HG03045 (cell line): Measurements from ENCODE around the gene RFX4.
"Not testable (repeated sequence)": the region's sequence is repeated elsewhere in the genome, so short reads cannot be mapped to it uniquely, and the experiment has no call there.

Experiments
- ATAC-seq: cut with Tn5 transposase; IDR thresholded peaks from one replicate; pipeline ENCODE4 v1.9.1; 2021; ENCODE audit warnings: mild to moderate bottlenecking, moderate library complexity; ENCODE audit not compliant: unreplicated experiment

The RFX4 gene

DNA sequence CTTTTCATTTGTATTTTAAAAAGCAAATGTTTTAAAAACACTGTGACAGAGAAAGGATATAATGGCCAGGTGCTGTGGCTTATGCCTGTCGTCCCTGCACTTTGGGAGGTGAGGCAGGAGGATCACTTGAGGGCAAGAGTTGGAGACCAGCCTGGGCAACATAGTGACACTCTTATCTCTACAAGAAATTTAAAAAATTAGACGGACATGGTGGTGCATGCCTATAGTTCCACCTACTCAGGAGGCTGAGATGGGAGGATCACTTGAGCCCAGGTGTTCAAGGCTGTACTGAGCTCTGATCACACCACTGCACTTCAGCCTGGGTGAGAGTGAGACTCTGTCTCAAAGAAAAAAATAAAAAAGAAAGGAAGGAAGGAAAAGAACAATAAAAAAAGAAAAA is 7.8 kb downstream of the RFX4 start:
- ATAC-seq: no peak

DNA sequence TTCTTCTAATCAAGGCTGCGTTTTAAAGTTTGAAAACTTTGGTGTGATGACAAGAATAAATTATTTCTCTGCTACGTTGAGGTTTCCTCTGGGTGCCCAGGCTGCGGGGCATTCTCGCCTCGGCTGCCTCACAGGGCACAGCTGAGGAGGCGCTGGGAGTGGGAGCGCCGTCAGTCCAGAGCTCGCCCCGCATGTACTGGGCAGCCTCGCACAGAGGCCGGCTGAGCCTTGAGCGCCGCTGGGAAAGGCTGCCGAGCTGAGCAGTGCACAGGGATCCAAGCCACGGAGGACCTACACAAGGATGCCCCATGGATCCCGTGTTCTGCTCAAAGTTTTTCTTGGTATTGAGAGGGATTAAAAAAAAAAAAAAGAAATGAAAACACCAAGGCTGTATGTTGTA is 11.6 kb downstream of the RFX4 start:
- ATAC-seq: no peak

DNA sequence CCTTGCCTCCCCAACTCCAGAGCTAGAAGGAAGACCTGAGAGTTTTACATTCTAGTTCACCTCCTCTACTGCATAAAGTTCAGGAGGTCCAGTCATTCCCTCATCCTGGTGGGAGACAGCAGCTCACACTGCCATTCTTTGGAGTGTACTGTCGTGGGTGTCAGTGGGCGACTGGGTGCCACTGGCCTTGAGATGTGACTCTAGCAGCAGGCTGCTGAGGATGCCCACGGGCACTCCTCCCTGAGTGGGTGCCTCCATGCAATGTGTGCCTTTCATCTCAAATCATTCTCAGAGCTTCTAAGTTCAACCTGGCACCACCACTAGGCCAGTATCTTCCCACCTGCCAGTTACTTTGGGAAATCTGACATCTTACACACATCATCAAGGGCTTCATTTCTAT is 12.5 kb downstream of the RFX4 start:
- no peak for ATAC-seq

DNA sequence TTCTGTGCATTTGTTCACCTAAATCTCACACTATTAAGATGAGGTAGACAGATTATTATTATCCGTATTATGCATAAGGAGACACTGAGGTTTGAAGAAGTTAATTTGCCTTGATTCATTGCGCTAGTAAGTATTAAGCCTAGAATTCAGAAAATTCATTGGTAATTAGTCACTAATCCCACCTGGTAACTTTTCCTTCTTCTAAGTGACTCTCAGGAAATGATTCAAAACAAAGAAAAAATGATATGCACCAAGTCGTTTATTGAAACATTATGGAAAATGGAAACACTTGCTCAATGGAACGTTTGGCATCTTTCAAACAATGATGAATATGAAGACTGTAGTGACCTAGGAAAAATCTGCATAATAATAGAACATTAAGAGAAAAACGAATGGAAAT is 15.2 kb downstream of the RFX4 start:
- no peak for ATAC-seq

DNA sequence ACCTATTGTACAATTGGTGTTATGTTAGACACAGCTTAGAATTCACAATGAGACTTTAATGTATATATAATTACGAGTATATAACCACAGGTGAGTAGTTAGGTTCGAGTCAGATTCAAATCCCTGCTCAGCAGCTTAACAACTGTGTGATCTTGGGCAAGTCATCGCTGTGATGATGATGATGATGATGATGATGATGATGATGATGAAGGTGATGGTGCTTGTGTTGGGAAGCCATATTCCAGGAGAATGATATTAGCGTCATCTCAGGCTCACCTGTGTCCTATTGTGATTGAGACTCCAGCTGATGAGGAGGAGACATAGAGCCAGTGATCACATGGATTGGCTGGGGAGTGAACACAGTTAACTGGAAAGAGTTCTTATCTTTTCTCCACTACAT is 16.5 kb downstream of the RFX4 start:
- ATAC-seq: no peak

DNA sequence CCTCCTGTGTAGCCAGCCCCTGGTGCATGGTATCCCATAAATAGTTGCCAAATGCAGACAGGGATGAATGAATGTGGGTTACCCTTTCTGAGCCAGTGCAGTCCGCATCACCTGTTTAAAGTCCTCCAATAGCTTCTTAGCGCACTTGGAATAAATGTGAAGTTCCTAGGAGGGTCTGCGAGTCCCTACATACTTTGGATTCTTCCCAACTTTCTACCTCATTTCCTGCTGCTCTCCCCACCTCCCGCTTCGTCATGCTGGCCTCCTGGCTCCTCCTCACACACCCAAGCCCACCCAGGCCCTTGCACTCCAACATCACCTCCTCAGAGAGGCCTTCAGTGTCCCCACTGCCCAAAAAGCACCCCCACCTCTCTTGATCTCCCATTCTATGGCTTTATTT is 17.7 kb downstream of the RFX4 start:
- no peak for ATAC-seq

DNA sequence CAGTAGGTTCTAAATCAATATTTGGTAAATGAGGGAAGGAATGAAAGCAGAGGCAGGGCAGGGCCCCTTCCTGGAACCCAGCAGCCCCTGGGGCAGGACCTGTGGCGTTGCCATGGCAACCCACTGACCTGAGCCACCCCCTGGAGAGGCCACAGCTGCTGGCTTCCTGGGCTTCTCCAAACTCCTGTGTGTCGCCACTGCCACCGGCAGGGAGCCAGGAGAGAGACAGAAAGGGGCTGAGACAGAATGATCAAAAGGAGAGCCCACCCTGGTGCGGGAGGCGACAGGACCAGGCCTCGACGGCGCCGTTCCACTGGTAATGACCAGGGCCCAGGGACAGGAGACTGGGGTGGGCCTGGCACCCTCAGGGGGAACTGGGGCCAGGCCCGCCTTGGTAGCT is 18.2 kb downstream of the RFX4 start:
- ATAC-seq: no peak

DNA sequence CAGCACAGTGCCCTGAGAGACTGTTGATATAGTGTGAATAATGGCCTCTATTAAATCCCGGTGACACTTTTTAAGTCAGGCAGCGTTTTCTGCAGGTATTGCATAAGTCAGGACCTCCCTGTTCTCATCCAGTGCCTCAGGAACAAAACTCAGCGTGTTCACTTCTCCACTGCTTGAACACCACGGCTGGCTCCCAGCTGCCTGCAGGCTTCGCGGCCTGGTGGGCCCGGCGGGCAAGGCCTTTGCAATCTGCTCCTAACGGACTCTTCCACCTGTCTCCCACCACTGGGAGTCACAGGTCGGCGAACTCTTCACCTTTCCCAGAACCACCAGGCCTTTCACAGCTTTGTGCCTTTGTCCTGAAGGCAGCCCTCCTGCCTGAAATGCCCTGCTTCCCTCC is 18.7 kb downstream of the RFX4 start:
- no peak for ATAC-seq

DNA sequence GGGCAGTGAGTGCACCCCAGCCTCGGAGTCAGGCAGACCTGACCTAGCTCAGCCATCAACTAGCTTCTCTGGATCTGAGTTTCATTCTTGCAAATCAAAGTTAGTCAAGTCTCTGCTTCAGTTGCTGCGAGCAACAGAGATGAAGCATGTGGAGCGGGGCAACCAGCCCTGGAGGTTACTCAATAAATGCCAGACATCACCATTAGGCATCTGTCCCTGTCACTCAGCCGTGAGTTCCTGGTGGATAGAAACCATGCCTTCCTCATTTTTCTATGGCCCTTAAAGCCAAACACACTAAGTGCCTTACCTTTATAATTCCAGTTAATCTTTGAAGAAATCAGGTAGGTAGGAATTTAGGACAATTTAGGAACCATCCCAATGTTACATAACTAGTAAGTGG is 19.3 kb downstream of the RFX4 start:
- no peak for ATAC-seq

DNA sequence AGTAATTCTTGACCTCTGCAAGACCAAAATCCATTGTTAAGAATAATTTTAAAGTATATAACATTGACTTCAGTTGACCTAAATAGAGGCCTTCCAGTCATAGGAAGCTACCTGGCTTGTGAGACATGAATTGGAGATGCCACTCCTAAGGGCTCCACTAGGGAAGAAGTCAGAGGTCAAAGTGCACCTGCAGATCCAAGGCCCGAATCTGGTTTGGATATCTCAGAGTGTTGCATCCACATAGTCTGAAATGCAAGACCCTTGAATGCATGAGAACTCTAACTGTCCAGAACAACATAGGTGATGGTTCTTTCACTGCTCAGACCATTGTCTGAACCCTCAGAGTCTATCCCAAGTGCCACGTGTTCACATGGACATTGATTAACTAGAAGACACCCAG is 22.4 kb downstream of the RFX4 start:
- no peak for ATAC-seq

DNA sequence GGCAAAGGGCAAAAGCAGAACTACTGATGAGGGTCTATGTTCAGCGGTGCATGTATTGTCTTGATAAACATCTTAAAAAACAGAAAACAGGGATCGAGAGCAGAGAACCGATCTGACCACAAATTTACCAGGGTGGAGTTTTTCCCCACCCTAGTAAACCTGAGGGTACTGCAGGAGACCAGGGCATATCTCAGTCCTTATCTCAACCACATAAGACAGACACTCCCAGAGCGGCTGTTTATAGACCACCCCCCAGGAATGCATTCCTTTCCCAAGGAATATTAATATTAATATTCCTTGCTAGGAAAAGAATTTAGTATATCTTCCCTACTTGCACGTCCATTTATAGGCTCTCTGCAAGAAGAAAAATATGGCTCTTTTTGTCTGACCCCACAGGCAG is 37.8 kb downstream of the RFX4 start:
- not testable (repeated sequence) for ATAC-seq

DNA sequence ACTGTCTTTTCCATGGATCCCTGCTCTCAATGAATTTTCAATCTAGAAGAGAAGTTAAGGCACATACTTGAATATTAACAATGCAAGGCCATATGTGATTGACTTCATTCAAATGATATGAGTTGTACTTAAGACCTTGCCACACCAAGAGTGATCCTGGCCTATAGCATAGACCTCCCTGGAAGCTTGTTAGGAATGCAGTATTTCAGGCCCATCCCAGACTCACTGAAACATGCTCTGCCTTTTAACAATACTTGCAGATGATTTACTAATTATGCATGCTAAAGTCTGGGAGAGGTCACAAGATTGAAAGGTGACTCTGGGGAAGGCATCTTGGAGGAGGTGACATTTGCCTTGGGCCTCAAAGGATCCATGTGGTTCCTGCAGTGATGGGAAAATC is 43.2 kb downstream of the RFX4 start:
- no peak for ATAC-seq

DNA sequence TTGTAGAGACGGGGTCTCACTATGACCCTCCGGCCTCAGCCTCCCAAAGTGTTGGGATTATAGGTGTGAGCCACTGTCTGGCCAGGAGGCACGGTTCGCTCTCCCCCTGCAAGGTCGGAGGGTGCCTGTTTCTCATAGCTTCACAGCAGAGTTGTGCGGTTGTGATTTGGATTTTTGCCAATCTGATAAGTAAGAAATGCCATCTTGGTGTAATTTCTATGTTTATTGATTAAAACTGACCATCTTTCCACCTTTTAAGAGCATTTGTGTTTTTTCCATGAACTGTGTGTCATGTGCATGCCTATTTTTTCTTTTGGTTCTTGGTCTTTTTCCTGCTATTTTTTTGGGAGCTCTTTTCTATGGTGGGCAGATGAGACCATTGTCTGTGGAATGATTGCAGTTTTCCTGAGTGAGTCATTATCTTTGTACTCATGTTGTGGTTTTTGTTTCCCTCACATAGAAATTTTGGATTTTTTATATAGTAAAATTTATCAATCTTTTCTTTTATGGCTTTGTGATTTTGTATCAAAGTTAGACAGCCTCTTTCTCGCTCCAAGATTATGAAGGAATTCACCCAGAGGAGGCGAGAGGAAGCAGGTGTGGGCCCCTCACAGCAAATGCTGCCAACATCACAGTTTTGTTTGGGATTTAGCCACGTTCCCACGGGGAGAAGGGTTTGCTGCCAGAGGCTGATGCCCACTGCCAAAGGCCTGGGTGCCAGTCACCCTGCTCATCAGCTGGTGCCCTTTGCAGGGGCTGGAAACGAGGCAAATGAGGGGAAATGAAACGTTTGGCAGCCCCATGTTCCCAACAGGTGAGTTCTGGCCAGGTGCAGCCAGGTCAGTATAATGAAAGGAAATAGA is 47.2 kb downstream of the RFX4 start:
- no peak for ATAC-seq

DNA sequence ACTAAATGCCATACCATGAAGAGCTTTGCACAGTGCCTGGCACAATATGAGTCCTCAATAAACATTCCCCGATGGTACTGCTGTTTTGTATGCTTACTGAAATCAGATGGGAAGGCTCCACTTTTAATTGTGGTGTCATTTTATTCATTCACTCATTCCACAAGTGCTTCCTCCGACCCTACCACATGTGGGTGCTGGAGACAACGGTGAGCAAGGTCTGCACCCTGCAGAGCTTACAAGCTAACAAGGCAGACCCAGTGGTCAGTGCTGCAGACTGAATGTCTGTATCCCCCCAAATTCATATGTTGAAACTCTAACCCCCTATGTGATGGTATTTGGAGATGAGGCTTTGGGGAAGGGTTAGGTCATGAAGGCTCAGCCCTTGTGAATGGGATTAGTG is 48.3 kb downstream of the RFX4 start:
- ATAC-seq: no peak

DNA sequence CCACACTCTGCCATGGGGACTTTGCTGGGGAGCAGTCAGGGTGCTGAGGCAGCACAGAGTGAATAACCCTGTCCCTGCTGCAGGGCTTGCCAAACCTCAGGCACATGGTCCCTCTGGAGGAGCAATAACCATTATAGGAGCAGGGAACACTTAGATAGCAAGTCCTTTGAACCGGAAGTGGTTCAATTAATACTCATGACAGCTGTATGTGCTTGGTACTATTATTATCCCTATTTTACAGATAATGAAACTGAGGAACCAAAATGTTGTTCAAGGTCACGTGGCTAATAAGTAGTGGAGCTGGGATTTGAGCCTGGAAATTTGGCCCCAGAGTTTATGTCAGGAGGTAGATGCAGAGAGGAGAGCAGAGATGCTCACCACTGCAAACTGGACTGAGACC is 49.0 kb downstream of the RFX4 start:
- ATAC-seq: no peak

DNA sequence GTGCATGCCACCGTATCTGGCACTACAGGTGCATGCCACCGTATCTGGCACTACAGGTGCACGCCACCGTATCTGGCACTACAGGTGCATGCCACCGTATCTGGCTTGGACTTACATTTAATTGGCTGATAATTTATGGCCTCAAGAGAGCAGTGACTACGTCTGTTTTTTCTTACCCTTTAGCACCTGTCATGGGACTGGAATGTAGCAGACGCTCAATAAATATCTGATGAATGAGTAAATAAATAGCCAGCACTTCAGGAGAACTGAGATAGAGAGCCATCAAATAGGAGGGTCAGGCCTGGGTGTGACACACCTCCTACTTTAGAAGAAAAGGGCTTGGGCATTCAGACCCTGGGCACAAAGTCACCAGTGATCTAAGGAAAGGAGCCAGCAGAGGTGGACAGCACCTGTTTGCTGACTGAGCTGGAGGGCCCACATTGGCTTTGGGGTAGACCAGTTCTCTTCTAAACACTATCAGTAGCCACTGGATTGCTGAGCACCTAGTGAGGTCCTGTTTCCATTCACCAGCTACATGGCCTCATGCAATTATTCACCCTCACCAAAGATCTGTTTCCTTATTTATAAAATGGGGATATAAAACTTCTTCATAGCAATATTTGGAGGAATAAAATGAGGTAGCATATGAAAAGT is 50.1 kb downstream of the RFX4 start:
- no peak for ATAC-seq

DNA sequence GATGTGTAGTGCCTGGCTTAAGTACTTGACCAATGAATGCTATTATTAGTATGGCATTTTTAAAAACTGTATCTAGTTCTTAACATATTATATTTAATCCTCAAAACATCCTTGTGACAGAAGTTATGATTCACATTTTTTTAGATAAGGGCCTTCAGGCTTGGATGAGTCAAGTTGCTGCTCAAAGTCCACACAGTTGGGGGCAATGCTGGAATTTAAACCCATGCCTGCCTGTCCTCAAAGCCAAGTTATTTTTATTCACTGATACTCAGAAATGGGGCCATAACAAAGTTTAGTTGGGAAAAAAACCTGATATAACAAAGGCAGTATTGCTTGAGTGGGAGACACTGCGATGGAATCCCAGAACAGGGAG is 50.6 kb downstream of the RFX4 start:
- no peak for ATAC-seq

DNA sequence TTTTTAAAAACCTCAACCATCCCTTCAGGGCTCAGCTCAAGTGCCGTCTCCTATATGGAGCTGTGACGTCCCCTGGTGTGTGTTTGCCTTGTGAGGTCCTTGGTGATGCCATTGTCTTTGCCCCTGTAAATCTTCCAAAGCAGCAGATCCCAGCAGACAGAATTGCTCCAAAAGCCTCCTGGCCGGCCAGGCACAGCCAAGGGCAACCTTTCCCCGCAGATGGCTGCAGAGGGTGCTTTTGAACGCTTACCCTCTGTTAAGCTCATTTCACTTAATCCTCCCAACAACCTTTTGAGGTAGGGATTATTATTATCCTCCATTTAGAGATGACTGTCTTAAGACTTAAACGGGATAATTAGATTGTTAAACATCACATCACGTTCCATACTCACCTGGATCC is 51.4 kb downstream of the RFX4 start:
- no peak for ATAC-seq

DNA sequence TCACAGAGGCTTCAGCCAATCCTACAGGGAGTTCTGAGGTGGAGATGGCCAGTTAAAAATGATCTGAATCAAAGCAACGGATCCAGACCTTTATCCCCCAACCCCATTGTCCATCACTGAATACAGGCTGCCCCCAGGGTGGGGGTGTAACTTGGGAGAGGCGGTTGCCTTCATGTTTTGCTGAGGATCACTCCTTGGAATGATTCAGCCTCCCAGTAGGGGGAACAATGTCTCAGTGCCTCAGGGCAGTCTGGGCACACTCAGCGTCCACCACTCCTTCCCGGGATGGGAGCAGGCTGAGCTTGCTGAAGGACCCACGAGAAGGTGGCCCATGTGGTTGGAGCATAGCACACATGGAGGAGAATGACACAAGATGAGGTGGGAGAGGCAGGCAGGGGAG is 60.2 kb downstream of the RFX4 start:
- no peak for ATAC-seq

DNA sequence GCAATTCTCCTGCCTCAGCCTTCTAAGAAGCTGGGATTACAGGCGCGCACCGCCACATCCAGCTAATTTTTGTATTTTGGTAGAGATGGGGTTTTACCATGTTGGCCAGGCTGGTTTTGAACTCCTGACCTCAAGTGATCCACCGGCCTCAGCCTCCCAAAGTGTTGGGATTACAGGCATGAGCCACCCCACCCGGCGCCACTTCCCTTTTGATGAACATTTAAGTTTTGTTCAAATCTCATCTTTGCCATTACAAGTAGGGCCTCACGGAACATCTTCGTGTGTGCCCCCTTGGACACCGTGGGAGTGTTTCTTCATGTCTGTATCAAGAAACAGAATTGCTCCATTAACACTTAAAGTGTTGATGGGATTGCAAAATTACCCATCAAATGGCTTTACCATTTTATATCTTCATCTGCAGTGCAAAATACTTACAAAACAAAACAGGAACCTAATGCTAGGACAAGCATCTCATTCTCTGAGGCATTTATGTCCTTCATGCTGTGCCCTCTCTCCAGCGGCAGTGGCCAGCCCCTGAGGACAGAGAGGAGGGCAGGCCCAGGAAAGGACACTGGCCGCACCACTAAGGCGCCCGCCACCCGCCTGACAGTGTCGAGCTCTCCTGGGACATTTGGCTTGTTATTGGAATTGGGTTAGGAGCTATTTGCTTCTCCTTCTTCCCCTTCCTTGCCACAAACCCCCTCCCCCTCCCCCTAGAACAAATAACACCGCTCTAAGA is 61.7 kb downstream of the RFX4 start:
- ATAC-seq: no peak

DNA sequence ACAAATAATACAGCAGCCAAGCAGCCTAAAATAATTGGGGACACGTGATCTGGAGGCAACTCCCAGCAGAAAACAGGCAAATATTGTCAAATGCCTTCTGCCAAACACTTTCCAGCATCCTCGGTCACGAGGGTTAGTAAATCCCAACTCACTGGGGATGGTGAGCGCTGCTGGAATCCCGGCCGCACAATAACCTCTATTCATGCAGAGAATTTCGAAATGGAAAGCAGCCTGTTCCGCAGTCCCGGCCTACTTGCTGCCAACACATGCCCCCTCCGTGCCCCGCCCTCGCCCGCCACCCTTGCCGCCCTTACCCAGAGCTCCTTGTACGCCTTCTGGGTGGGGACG is 62.2 kb downstream of the RFX4 start:
- no peak for ATAC-seq
